Tibial nerve (tissue), 4 donors: ENCODE results near the gene JMJD7.

Experiments
- EP300 ChIP-seq, 2 donors: sonication (generic); formaldehyde crosslinking; IDR thresholded peaks; one replicate each; pipeline ENCODE4 v1.6.1; 2017; ENCODE audit warnings: antibody characterized with exemption in 2 of 2, mild to moderate bottlenecking in 1 of 2
- POLR2A ChIP-seq, 2 donors: fragments of 450-650 bp; IDR thresholded peaks; one replicate each; pipeline ENCODE4 v1.6.1; 2017; ENCODE audit warnings: antibody characterized with exemption in 2 of 2, mild to moderate bottlenecking in 2 of 2, moderate library complexity in 2 of 2
- TF ChIP-seq, protein P1 (sequence below), 5 experiments: fragments of 200-600 bp in 3 of 5; fragments of 450-650 bp in 2 of 5; sonication (generic) in 3 of 5; IDR thresholded peaks; one replicate each; pipeline ENCODE4 v1.5.1; 2016 to 2019; ENCODE audit warnings: antibody characterized with exemption in 5 of 5, mild to moderate bottlenecking in 3 of 5, moderate library complexity in 2 of 5

DNA sequence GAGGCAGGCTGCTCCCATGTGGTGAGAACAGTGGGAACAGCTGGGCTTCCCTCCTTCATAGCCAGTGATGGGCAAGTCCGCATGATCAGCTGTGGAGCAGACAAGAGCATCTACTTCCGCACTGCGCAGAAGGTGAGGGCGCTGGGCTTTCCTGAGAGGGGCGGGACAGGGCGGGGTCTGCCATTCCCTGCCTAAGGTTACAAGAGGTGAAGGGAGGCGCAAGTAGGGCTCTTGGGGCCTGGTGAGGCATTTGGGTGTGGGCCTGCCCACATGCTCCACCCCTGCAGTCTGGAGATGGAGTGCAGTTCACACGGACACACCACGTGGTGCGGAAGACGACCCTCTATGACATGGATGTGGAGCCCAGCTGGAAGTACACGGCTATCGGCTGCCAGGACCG lies 10.6 kb upstream of the JMJD7 start:
- TF ChIP-seq, protein P1, sequence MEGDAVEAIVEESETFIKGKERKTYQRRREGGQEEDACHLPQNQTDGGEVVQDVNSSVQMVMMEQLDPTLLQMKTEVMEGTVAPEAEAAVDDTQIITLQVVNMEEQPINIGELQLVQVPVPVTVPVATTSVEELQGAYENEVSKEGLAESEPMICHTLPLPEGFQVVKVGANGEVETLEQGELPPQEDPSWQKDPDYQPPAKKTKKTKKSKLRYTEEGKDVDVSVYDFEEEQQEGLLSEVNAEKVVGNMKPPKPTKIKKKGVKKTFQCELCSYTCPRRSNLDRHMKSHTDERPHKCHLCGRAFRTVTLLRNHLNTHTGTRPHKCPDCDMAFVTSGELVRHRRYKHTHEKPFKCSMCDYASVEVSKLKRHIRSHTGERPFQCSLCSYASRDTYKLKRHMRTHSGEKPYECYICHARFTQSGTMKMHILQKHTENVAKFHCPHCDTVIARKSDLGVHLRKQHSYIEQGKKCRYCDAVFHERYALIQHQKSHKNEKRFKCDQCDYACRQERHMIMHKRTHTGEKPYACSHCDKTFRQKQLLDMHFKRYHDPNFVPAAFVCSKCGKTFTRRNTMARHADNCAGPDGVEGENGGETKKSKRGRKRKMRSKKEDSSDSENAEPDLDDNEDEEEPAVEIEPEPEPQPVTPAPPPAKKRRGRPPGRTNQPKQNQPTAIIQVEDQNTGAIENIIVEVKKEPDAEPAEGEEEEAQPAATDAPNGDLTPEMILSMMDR (IDR thresholded peaks at IDR 0.05): no peak
- TF ChIP-seq POLR2A (IDR thresholded peaks at IDR 0.05) (no peak), EP300 (IDR thresholded peaks at IDR 0.05) (no peak)
